K562 (cell line): ENCODE measurements around the gene ZNF598. TPM values are rescaled to one million over a fixed set of nuclear protein-coding genes. Genes with fewer than 3 reads are reported as not detected.

ENCODE experiments used
- CEBPG ChIP-seq, 3 experiments: fragments of 200-800 bp in 1 of 3; sonication (Bioruptor generic) in 1 of 3; sonication (generic) in 1 of 3; formaldehyde crosslinking in 1 of 3; IDR thresholded peaks in 2 of 3; conservative IDR thresholded peaks in 1 of 3; 2 replicates each; pipeline versions ENCODE4 v1.6.1 to v1.8.0; 2016 to 2022; ENCODE audit warnings: missing compliant biosample characterization in 2 of 3, missing genetic modification characterization in 2 of 3, mild to moderate bottlenecking in 1 of 3, missing genetic modification reagents in 1 of 3
- KDM1A ChIP-seq, 2 experiments: fragments of 450-650 bp; IDR thresholded peaks; 2 replicates each; pipeline ENCODE4 v1.6.1; 2016; ENCODE audit warnings: mild to moderate bottlenecking in 2 of 2
- KDM5B ChIP-seq: fragments of 200-600 bp; sonication (generic); IDR thresholded peaks from 2 replicates; pipeline ENCODE4 v1.6.1; 2012; ENCODE audit warnings: low read depth, mild to moderate bottlenecking, moderate library complexity, low read length, control low read depth, inconsistent platforms; ENCODE audit not compliant: insufficient replicate concordance
- NFE2L1 ChIP-seq: fragments of 450-650 bp; IDR thresholded peaks from 2 replicates; pipeline ENCODE4 v1.6.1; 2016; ENCODE audit warnings: missing genetic modification characterization, low read depth, mild to moderate bottlenecking, missing compliant biosample characterization, moderate library complexity, borderline replicate concordance
- PCBP2 ChIP-seq: fragments of 200-400 bp; formaldehyde crosslinking; IDR thresholded peaks from 2 replicates; pipeline ENCODE4 v1.6.1; 2018; ENCODE audit warnings: low read length, low read depth, mild to moderate bottlenecking, moderate library complexity; ENCODE audit not compliant: poor library complexity, severe bottlenecking
- PHF8 ChIP-seq: fragments of 200-600 bp; sonication (generic); IDR thresholded peaks from 2 replicates; pipeline ENCODE4 v1.6.1; 2012; ENCODE audit warnings: mixed run types, mild to moderate bottlenecking, inconsistent platforms, low read length, moderate library complexity, borderline replicate concordance
- RBM15 ChIP-seq: fragments of 200-400 bp; formaldehyde crosslinking; IDR thresholded peaks from 2 replicates; pipeline ENCODE4 v1.6.1; 2018; ENCODE audit warnings: mild to moderate bottlenecking, low read length, moderate library complexity; ENCODE audit not compliant: insufficient read depth
- RFX1 ChIP-seq: fragments of 450-650 bp; IDR thresholded peaks from 2 replicates; pipeline ENCODE4 v1.6.1; 2016; ENCODE audit warnings: mild to moderate bottlenecking, moderate library complexity
- SIN3A ChIP-seq, 2 experiments: fragments of 150-350 bp in 1 of 2; IDR thresholded peaks; 2 replicates each; pipeline ENCODE4 v1.6.1; 2011 to 2016; ENCODE audit warnings: borderline replicate concordance in 2 of 2, low read depth in 2 of 2, low read length in 2 of 2, mild to moderate bottlenecking in 2 of 2, moderate library complexity in 2 of 2; ENCODE audit not compliant: control insufficient read depth in 1 of 2
- SRSF1 ChIP-seq: fragments of 200-400 bp; formaldehyde crosslinking; IDR thresholded peaks from 2 replicates; pipeline ENCODE4 v1.6.1; 2017; ENCODE audit warnings: mild to moderate bottlenecking, low read depth, low read length, moderate library complexity
- TCF7 ChIP-seq: sonication (generic); IDR thresholded peaks from 2 replicates; pipeline ENCODE4 v1.6.1; 2016; ENCODE audit warnings: antibody characterized with exemption, borderline replicate concordance
- TSC22D4 ChIP-seq: fragments of 450-650 bp; IDR thresholded peaks from 2 replicates; pipeline ENCODE4 v1.6.1; 2016; ENCODE audit warnings: missing genetic modification characterization, missing biosample characterization, control low read depth
- ZBTB7A ChIP-seq: IDR thresholded peaks from 2 replicates; pipeline ENCODE4 v1.6.1; 2011; ENCODE audit warnings: low read depth, mild to moderate bottlenecking, low read length, moderate library complexity, borderline replicate concordance; ENCODE audit not compliant: control insufficient read depth
- ZNF311 ChIP-seq: fragments of 250-450 bp; sonication (Bioruptor Pico); IDR thresholded peaks from 2 replicates; pipeline ENCODE4 v1.4.0; 2020; ENCODE audit warnings: mild to moderate bottlenecking, moderate library complexity
- ZNF830 ChIP-seq: fragments of 250-450 bp; sonication (Bioruptor Pico); IDR thresholded peaks from 2 replicates; pipeline ENCODE4 v1.5.0; 2021; ENCODE audit warnings: mild to moderate bottlenecking
- polyA plus RNA-seq, 8 experiments: library from polyadenylated mRNA; depleted of rRNA in 4 of 8; stranded (reverse) in 5 of 8; unstranded in 3 of 8; fragments of >200 nt; fragmentation: Nextera tagmentation in 2 of 8; fragmentation: Illumina TruSeq in 1 of 8; extraction: Ambion mirVana in 2 of 8; extraction: Trizol in 1 of 8; gene quantifications; 2 replicates each; pipeline versions ENCODE4 v1.2.1 to v1.2.3, GENCODE V29; 2011 to 2014; ENCODE audit warnings: inconsistent platforms in 1 of 8, missing spikeins in 1 of 8
- total RNA-seq, 7 experiments: library from RNA; depleted of rRNA in 6 of 7; stranded (reverse); fragments of >200 nt in 6 of 7; fragmentation: Illumina TruSeq in 2 of 7; extraction: Trizol in 2 of 7; gene quantifications; 2 replicates each; pipeline versions ENCODE4 v1.2.1 to v1.2.3, GENCODE V29; 2011 to 2021; ENCODE audit warnings: low replicate concordance in 1 of 7
- TF ChIP-seq, protein P1 (sequence below): fragments of 450-650 bp; IDR thresholded peaks from one replicate; pipeline ENCODE4 v1.6.1; 2018; ENCODE audit warnings: mild to moderate bottlenecking, moderate library complexity; ENCODE audit not compliant: partially characterized antibody
- TF ChIP-seq, protein P2 (sequence below): fragments of 450-650 bp; formaldehyde crosslinking; IDR thresholded peaks from 2 replicates; pipeline ENCODE4 v1.4.0; 2020; ENCODE audit warnings: mild to moderate bottlenecking
- TF ChIP-seq, protein P3 (sequence below): fragments of 150-350 bp; conservative IDR thresholded peaks from 2 replicates; pipeline ENCODE4 v1.6.1; 2014; ENCODE audit warnings: low read length
- TF ChIP-seq, protein P4 (sequence below), 2 experiments: fragments of 250-450 bp in 1 of 2; fragments of 450-650 bp in 1 of 2; sonication (Bioruptor Pico) in 1 of 2; IDR thresholded peaks; 2 replicates each; pipeline versions ENCODE4 v1.6.1 to v1.8.0; 2016 to 2021; ENCODE audit warnings: mild to moderate bottlenecking in 2 of 2, moderate library complexity in 2 of 2, missing compliant biosample characterization in 1 of 2, missing genetic modification characterization in 1 of 2

The ZNF598 gene
- total and polyA plus RNA-seq, 9 of the 15 experiments (the other 6 are each of a cell fraction or from before 2014, with no cell fraction given): 0.11 to 115 (median 29.6) TPM

DNA sequence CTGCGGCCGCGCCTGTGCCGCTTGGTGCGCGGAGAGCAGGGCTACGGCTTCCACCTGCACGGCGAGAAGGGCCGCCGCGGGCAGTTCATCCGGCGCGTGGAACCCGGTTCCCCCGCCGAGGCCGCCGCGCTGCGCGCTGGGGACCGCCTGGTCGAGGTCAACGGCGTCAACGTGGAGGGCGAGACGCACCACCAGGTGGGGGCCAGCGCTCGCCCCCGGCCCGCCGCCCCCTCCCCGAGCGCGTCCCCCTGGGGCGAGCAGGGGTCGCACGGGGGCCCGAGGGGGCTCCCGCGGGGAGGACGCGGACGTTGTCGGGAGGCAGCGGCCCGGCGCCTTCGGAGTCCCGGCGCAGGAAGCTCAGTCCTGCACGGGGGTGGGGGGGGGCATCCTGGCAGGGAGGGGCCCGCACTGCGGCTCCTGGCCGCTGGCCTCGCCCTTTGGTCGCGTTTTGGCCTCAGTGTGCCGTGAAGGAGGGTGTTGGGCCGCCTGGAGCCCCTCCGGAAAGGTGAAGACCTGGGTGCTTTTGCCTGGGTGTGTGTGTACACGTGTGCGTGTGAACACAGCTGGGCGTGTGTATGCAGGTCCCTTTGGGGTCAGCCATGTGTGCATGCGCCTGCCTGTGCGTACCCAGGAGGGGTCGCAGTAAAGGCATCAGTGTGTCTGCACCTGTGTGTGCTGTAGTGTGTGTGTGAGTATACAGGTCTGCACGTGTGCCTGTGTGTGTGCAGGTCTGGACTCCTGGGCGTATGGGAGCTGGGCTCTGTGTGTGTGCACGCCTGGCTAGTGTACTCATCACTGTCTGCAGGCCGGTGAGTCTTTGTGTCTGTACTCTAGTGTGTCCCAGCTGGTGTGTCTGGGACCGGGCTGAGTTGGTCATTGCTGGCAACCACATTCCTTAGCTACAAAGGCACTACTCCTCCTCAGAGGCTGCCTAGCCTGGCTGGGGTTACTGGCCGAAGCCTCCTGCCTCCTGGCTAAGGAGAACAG, 17.7 kb upstream of the ZNF598 start (continued):
- TF ChIP-seq KDM5B (peak; percentile 14), SIN3A (IDR thresholded peaks at IDR 0.05; ENCODE audit: borderline replicate concordance in 2 of 2, control insufficient read depth in 1 of 2, low read depth in 2 of 2, low read length in 2 of 2) (peak; percentile 6 to 37; a peak in 1 of 4 replicates), ZBTB7A (peak; percentile 74; the same call in 1 of the 2 replicates), SRSF1 (no peak), RFX1 (no peak), KDM1A (IDR thresholded peaks at IDR 0.05) (peak in 1 of 2 experiments; percentile 100; a peak in 2 of 4 replicates), NFE2L1 (tag) (no peak), PHF8 (peak; percentile 44; the same call in 1 of the 2 replicates), RBM15 (no peak), ZNF830 (no peak), TCF7 (no peak), PCBP2 (no peak), CEBPG (CRISPR knock-in tag; IDR thresholded peaks at IDR 0.05) (no peak), CEBPG (tag; conservative IDR thresholded peaks at IDR 0.05 in 1 of 2, IDR thresholded peaks at IDR 0.05 in 1 of 2) (no peak), TSC22D4 (no peak), ZNF311 (CRISPR knock-in tag) (no peak)
- TF ChIP-seq, protein P1, sequence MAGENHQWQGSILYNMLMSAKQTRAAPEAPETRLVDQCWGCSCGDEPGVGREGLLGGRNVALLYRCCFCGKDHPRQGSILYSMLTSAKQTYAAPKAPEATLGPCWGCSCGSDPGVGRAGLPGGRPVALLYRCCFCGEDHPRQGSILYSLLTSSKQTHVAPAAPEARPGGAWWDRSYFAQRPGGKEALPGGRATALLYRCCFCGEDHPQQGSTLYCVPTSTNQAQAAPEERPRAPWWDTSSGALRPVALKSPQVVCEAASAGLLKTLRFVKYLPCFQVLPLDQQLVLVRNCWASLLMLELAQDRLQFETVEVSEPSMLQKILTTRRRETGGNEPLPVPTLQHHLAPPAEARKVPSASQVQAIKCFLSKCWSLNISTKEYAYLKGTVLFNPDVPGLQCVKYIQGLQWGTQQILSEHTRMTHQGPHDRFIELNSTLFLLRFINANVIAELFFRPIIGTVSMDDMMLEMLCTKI: no peak
- TF ChIP-seq, protein P2, sequence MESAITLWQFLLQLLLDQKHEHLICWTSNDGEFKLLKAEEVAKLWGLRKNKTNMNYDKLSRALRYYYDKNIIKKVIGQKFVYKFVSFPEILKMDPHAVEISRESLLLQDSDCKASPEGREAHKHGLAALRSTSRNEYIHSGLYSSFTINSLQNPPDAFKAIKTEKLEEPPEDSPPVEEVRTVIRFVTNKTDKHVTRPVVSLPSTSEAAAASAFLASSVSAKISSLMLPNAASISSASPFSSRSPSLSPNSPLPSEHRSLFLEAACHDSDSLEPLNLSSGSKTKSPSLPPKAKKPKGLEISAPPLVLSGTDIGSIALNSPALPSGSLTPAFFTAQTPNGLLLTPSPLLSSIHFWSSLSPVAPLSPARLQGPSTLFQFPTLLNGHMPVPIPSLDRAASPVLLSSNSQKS: no peak
- TF ChIP-seq, protein P3, sequence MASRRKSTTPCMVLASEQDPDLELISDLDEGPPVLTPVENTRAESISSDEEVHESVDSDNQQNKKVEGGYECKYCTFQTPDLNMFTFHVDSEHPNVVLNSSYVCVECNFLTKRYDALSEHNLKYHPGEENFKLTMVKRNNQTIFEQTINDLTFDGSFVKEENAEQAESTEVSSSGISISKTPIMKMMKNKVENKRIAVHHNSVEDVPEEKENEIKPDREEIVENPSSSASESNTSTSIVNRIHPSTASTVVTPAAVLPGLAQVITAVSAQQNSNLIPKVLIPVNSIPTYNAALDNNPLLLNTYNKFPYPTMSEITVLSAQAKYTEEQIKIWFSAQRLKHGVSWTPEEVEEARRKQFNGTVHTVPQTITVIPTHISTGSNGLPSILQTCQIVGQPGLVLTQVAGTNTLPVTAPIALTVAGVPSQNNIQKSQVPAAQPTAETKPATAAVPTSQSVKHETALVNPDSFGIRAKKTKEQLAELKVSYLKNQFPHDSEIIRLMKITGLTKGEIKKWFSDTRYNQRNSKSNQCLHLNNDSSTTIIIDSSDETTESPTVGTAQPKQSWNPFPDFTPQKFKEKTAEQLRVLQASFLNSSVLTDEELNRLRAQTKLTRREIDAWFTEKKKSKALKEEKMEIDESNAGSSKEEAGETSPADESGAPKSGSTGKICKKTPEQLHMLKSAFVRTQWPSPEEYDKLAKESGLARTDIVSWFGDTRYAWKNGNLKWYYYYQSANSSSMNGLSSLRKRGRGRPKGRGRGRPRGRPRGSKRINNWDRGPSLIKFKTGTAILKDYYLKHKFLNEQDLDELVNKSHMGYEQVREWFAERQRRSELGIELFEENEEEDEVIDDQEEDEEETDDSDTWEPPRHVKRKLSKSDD: no peak
- TF ChIP-seq, protein P4, sequence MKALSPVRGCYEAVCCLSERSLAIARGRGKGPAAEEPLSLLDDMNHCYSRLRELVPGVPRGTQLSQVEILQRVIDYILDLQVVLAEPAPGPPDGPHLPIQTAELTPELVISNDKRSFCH (CRISPR knock-in tag; IDR thresholded peaks at IDR 0.05): no peak
- TF ChIP-seq, protein P4 (tag; IDR thresholded peaks at IDR 0.05): no peak
